ENCODE measurements around the gene DEXI. TPM values are rescaled to one million over a fixed set of nuclear protein-coding genes. Genes with fewer than 3 reads are reported as not detected.
A peak's percentile ranks its signal among the peaks of the same experiment; 100 is the strongest.

DEXI gene
- total RNA-seq (20.8 TPM), polyA plus RNA-seq (64.5 TPM)

GRCh38 chr16:10942352-10943063 is at the start of gene DEXI:
Gene DEXI, minus strand, starts transcription at chr16:10942468. Its CDS starts 463 bp downstream, at chr16:10942005.
- Histone ChIP-seq H3K4me1 (ENCODE audit: insufficient read depth) (peaks cover 8% of the 10 kb centered on the region), H3K27ac (ENCODE audit: low read depth) (no peak within 1 kb of the TSS), H3K4me3 (ENCODE audit: low read depth, low read length) (peak within 1 kb of the TSS; percentile 60), H3K36me3 (ENCODE audit: insufficient read depth) (no peaks in the 10 kb centered on the region)
- peak; percentile 81 for DNase-seq (ENCODE audit: extremely low spot score)
- 5% methylated on average over 52 of the region's 55 CpGs for WGBS

DNA sequence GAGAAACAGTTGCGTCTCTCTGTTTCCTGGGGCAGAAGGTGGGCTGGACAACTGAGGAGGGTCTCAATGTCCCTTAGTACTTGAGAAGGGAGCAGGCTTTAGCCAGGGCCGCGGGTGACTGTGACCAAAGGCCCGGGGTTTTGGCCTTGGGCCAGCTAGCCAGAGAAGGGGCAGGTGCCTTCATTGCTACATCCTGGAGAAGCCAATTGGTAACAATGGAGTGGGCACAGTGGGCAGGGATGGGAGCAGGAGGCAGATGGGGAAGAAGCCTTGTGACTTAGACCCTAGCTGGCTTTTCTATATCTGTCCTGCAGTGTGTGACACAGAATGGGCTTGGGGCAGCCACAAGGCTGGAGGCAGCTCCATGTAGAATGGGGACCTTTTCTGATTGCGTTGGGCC is 48.1 kb upstream of the DEXI start:
- Histone ChIP-seq H3K27ac (ENCODE audit: low read depth) (no peak overlapping the region), H3K36me3 (ENCODE audit: insufficient read depth) (no peaks in the 10 kb centered on the region), H3K4me3 (ENCODE audit: low read depth, low read length) (no peak overlapping the region), H3K4me1 (ENCODE audit: insufficient read depth) (no peaks in the 10 kb centered on the region)
- WGBS, result 91% methylated on average over 5 of the region's 5 CpGs
- no peak for DNase-seq (ENCODE audit: extremely low spot score)

DNA sequence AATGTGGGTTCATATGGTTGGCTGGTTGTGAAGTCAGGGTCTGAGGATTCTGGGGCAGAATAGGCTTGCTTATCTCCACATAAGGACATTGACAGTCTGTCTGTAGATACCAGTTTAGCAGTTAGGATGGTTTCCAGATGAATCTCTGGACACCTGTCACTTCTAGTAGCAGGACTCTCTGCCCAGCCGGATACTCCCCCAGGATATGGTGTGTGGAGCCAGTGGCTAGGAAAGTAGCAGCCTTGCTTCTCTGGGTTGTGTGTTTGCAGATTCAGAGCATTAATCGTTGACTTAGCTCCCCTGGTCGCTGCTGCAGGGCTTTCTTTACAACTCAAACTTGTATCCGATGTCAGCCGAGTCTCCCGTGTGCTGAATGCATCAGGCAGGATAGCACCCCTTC is 47.3 kb upstream of the DEXI start:
- Histone ChIP-seq H3K36me3 (ENCODE audit: insufficient read depth) (no peaks in the 10 kb centered on the region), H3K4me3 (ENCODE audit: low read depth, low read length) (no peak overlapping the region), H3K4me1 (ENCODE audit: insufficient read depth) (no peaks in the 10 kb centered on the region), H3K27ac (ENCODE audit: low read depth) (no peak overlapping the region)
- WGBS, result 83% methylated on average over 6 of the region's 6 CpGs
- no peak for DNase-seq (ENCODE audit: extremely low spot score)

- H3K4me3 ChIP-seq (ENCODE audit: low read depth, low read length), result no peak overlapping the region
- DNase-seq (ENCODE audit: extremely low spot score), result no peak
- WGBS, result 83% methylated on average over 6 of the region's 6 CpGs
- H3K27ac ChIP-seq (ENCODE audit: low read depth), result no peak overlapping the region
- H3K36me3 ChIP-seq (ENCODE audit: insufficient read depth), result no peaks in the 10 kb centered on the region
- H3K4me1 ChIP-seq (ENCODE audit: insufficient read depth), result no peaks in the 10 kb centered on the region
Observed at GRCh38 chr16:10988879-10989278, 46.6 kb upstream of the DEXI start.

DNA sequence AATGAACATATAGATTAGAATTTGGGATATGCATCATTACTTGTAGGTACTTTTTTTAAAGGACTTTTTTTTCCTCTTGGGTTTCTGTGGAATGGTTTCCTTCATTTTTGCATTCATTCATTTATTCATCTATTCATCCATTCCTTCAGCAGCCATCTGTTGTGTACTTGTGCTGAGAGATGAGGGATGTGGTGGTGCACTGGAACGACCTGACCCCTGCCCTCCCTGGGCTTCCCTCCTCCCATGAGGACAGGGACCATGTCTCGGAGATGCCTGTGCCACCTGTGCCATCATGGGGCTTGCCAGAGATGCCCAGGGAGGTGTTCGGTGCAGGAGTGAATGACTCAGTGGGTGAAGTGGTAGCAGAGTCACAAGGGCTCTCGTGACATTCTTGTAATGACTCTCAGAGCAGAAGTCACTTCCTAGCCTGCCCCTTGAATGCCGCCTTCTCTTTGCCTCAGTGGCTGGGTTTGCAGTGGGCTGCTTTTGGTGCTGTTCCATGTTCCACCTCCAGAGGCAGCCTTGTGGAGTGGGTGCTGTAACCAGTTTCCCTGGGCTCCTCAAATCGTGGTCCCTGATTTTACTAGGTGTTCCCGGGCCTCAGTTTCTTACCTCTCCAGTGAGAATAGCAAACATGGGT is 46.0 kb upstream of the DEXI start:
- no peak for DNase-seq (ENCODE audit: extremely low spot score)
- WGBS, result 73% methylated on average over 7 of the region's 7 CpGs
- H3K36me3 ChIP-seq (ENCODE audit: insufficient read depth), result no peaks in the 10 kb centered on the region
- H3K4me1 ChIP-seq (ENCODE audit: insufficient read depth), result no peaks in the 10 kb centered on the region
- H3K4me3 ChIP-seq (ENCODE audit: low read depth, low read length), result no peak overlapping the region
- H3K27ac ChIP-seq (ENCODE audit: low read depth), result no peak overlapping the region

DNA sequence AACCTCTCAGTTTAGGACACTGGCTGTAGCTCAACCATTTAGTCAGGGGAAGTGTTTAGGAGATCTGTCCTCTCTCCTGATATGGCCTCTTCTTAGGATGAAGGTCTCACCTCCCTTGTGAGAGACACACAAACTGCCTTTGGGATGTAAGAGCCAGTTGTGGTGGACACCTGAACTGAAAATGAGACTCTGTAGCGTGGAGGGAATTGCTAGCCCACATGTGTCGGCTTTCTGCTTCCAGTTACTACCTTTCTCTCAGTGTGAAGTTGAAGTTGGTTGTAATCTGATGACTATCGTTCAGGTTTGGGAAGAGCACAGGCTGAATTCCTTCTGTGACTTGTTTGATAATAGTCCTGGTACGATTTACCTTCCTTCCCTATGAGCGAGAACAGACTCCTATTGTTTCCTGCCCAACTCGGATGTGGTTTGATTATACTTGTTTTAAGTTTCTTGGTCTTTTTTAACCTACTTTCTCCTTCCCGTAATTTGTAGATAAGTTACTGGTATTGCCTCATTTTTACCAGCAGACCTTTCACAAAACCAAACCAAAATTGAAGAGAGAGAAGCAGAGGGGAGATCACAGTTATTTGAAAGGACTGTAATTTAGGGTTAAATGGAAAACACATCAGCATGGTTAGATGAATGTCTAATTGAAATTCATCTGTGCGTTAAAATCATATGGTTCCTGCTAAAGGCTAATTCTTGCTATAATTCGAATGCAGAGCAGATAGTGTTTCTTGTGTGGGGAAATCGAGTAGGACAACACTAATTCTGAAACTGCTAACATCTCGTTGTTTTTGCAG is 45.3 kb upstream of the DEXI start:
- Histone ChIP-seq H3K36me3 (ENCODE audit: insufficient read depth) (no peaks in the 10 kb centered on the region), H3K4me1 (ENCODE audit: insufficient read depth) (no peaks in the 10 kb centered on the region), H3K4me3 (ENCODE audit: low read depth, low read length) (no peak overlapping the region), H3K27ac (ENCODE audit: low read depth) (no peak overlapping the region)
- DNase-seq (ENCODE audit: extremely low spot score), result no peak
- 89% methylated on average over 11 of the region's 11 CpGs for WGBS

DNA sequence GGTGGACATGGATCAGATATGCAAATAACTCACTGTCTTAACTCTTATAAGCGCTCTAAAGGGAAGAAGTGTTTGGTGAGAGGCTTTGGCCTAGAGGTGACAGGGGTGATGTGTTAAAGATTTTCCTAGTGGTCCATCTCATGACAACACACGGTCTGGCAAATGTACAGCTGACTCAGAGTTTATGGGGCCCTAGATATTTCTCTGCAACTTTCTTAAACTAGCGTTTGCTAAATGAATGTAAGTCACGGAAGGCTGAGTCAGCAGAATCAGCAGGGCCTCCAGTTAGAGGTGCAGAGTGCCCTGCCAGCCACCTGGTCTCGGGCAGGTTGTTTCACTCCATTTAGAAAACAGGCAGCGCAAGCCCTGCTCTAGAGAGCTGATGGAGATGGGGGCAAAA is 42.2 kb upstream of the DEXI start:
- H3K27ac ChIP-seq (ENCODE audit: low read depth), result no peak overlapping the region
- DNase-seq (ENCODE audit: extremely low spot score), result no peak
- H3K36me3 ChIP-seq (ENCODE audit: insufficient read depth), result no peaks in the 10 kb centered on the region
- 75% methylated on average over 6 of the region's 6 CpGs for WGBS
- no peak overlapping the region for H3K4me3 ChIP-seq (ENCODE audit: low read depth, low read length)
- no peaks in the 10 kb centered on the region for H3K4me1 ChIP-seq (ENCODE audit: insufficient read depth)

GRCh38 chr16:10983159-10983558 is 40.9 kb upstream of the DEXI start:
- 87% methylated on average over 8 of the region's 8 CpGs for WGBS
- no peaks in the 10 kb centered on the region for H3K4me1 ChIP-seq (ENCODE audit: insufficient read depth)
- no peak for DNase-seq (ENCODE audit: extremely low spot score)

GRCh38 chr16:10982465-10983150 is 40.3 kb upstream of the DEXI start:
- H3K36me3 ChIP-seq (ENCODE audit: insufficient read depth), result no peaks in the 10 kb centered on the region
- no peaks in the 10 kb centered on the region for H3K4me1 ChIP-seq (ENCODE audit: insufficient read depth)
- H3K27ac ChIP-seq (ENCODE audit: low read depth), result no peak overlapping the region
- WGBS, result 76% methylated on average over 15 of the region's 15 CpGs
- H3K4me3 ChIP-seq (ENCODE audit: low read depth, low read length), result no peak overlapping the region
- no peak for DNase-seq (ENCODE audit: extremely low spot score)

More at GRCh38 chr16:10983159-10983558, 40.9 kb upstream of the DEXI start:
- no peak overlapping the region for H3K27ac ChIP-seq (ENCODE audit: low read depth)
- no peak overlapping the region for H3K4me3 ChIP-seq (ENCODE audit: low read depth, low read length)
- H3K36me3 ChIP-seq (ENCODE audit: insufficient read depth), result no peaks in the 10 kb centered on the region

- Histone ChIP-seq H3K4me3 (ENCODE audit: low read depth, low read length) (no peak overlapping the region), H3K27ac (ENCODE audit: low read depth) (no peak overlapping the region), H3K36me3 (ENCODE audit: insufficient read depth) (no peaks in the 10 kb centered on the region), H3K4me1 (ENCODE audit: insufficient read depth) (no peaks in the 10 kb centered on the region)
- 89% methylated on average over 4 of the region's 4 CpGs for WGBS
- DNase-seq (ENCODE audit: extremely low spot score), result no peak
Observed at GRCh38 chr16:10981697-10982216, 39.5 kb upstream of the DEXI start.

DNA sequence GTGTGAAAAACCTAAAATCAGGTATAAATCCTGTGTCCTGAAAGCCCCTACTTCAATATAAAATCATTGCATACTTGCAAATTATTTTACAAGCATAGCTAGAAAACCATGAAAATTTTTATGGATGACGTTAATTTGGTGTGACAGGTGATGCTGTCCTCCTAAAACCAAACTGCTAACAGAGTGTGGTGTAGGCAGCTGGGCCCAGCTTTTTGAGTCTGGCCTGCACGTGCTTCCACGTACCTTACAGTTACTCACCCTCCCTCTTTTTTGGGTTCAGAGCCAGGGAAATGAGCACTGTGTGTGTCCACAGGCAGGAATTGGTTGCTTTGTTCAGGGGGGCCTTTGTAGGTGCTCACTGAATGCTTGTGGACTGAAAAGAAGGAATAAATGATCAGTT is 38.5 kb upstream of the DEXI start:
- H3K36me3 ChIP-seq (ENCODE audit: insufficient read depth), result no peaks in the 10 kb centered on the region
- no peak overlapping the region for H3K27ac ChIP-seq (ENCODE audit: low read depth)
- DNase-seq (ENCODE audit: extremely low spot score), result no peak
- no peaks in the 10 kb centered on the region for H3K4me1 ChIP-seq (ENCODE audit: insufficient read depth)
- H3K4me3 ChIP-seq (ENCODE audit: low read depth, low read length), result no peak overlapping the region
- WGBS, result 62% methylated on average over 3 of the region's 3 CpGs

DNA sequence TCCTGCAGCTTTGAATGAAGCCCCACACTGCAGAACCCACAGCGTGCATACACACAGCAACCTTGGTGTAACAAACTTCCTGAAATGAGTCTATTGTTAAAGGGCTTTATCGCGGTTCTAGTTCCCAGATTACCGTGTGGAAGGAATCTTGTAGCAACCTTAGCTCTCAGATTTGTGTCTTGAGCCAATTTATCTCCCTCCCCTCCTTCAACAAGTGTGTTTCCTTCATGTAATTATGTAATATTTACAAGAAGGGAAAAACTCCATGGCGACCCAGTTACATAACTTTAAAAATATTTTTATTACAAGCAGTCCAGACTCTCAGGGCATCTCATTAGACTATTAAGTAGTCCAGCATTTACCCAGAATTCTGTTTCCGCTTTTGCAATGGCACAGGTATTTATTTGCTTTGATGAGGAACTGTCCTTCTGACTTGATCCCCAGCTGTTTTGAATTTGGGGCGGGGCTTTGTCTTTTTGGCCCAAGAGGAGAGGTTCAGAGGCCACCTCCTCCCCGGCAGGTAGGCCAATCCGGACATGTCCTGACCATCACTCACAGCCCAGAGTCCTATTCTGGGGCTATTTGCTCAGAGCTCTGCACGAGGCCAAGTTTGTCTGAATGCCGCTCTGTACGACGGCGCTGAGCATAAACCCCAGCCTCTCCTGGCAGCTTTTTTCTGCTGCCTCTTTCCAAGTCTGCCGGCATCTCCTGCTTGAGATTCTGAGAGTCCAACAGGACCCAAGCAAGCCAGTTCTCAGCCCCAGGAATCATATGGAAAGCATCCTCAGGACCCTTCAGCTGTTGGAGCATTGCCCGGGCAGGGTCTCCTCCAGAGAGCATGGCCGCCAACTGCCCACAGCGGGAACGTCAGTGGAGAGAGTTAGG is 37.7 kb upstream of the DEXI start:
- no peaks in the 10 kb centered on the region for H3K4me1 ChIP-seq (ENCODE audit: insufficient read depth)
- H3K36me3 ChIP-seq (ENCODE audit: insufficient read depth), result no peaks in the 10 kb centered on the region
- no peak overlapping the region for H3K4me3 ChIP-seq (ENCODE audit: low read depth, low read length)
- 24% methylated on average over 19 of the region's 19 CpGs for WGBS
- H3K27ac ChIP-seq (ENCODE audit: low read depth), result peak overlapping the region; percentile 53
- peak; percentile 52 for DNase-seq (ENCODE audit: extremely low spot score)
